ENCODE data around the gene EIF4ENIF1.

EIF4ENIF1 gene

DNA sequence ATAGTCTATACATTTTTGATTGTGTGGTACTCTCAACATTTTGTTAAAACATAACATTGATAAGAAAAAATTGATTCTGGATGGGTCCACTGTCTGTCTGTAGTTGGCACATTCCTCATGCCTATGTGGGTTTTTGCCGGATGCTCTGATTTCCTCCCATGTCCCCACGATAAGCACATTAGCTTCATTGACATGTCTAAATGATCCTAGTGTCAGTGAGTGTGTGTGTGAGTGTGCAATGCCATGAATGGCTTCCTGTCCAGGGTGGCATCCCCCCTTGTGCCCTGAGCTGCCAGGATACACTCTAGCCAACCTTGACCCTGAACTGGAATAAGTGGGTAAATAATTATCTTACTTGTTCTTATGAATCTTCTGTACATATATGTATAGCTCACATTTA is 12.1 kb upstream of the EIF4ENIF1 start:
- Histone ChIP-seq H3K27ac (ENCODE audit: low read depth, low read length) (no peak overlapping the region), H3K79me2 (ENCODE audit: insufficient read depth, low read length) (peaks cover 79% of the 10 kb centered on the region), H3K4me2 (ENCODE audit: low read depth, low read length, poor library complexity, severe bottlenecking) (no peak overlapping the region), H3K4me3 (ENCODE audit: insufficient read depth, low read length, poor library complexity, severe bottlenecking) (no peak overlapping the region), H2AFZ (ENCODE audit: low read depth, low read length, severe bottlenecking) (no peak overlapping the region), H3K9me2 (replicated peaks; ENCODE audit: insufficient read depth, low read length) (no peaks in the 10 kb centered on the region), H3F3A (ENCODE audit: insufficient read depth) (no peaks in the 10 kb centered on the region; the same call in 1 of the 2 replicates), H3K9me3 (ENCODE audit: insufficient read depth, low read length) (no peaks in the 10 kb centered on the region), H4K20me1 (ENCODE audit: low read depth, low read length) (0 out of 2 replicates have a peak, but pooled peaks cover 3% of the 10 kb centered on the region), H3K27me3 (ENCODE audit: low read length) (no peaks in the 10 kb centered on the region), H3K36me3 (ENCODE audit: low read length) (no peaks in the 10 kb centered on the region), H3K9ac (ENCODE audit: low read length) (no peak overlapping the region)
- TF ChIP-seq, protein P1, sequence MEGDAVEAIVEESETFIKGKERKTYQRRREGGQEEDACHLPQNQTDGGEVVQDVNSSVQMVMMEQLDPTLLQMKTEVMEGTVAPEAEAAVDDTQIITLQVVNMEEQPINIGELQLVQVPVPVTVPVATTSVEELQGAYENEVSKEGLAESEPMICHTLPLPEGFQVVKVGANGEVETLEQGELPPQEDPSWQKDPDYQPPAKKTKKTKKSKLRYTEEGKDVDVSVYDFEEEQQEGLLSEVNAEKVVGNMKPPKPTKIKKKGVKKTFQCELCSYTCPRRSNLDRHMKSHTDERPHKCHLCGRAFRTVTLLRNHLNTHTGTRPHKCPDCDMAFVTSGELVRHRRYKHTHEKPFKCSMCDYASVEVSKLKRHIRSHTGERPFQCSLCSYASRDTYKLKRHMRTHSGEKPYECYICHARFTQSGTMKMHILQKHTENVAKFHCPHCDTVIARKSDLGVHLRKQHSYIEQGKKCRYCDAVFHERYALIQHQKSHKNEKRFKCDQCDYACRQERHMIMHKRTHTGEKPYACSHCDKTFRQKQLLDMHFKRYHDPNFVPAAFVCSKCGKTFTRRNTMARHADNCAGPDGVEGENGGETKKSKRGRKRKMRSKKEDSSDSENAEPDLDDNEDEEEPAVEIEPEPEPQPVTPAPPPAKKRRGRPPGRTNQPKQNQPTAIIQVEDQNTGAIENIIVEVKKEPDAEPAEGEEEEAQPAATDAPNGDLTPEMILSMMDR (IDR thresholded peaks at IDR 0.05; ENCODE audit: insufficient read depth, low read length, poor library complexity, severe bottlenecking), result no peak
- no peak for TF ChIP-seq EZH2phosphoT487 (conservative IDR thresholded peaks at IDR 0.05; ENCODE audit: low read length)

DNA sequence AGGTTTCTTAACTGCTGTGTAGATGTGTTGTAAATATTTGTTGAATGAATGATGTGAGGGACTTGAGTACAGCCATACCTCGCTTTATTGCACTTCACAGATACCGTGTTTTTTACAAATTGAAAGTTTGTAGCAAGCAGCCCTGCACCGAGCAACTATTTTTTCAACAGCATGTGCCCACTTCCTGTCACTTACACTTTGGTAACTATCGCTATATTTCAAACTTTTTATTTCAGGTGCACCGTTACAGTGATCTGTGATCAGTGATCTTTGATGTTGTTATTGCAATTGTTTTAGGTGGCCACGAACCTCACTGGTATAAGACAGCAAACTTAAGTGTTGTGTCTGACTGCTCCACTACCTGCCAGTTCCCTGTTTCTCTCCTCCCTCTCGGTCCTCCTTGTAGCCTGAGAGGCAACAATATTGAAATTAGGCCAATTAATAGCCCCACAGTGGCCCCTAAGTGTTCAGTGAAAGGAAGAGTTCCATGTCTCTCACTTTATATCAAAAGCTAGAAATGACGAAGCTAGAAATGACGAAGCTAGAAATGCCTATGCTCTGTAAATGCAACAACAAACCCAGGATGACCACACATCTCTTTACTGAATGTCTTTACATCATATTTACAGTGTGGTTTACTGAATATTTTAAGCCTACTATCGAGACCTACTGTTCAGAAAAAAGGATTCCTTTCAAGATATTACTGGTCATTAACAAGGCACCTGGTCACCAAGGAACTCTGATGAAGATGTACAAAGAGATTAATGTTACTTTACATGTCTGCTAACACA is 7.7 kb upstream of the EIF4ENIF1 start:
- H3F3A ChIP-seq (ENCODE audit: insufficient read depth), result peaks cover 34% of the 10 kb centered on the region
- peaks cover 48% of the 10 kb centered on the region for H3K79me2 ChIP-seq (ENCODE audit: insufficient read depth, low read length)
- peak overlapping the region; percentile 93 for H3K27ac ChIP-seq (ENCODE audit: low read depth, low read length)
- no peaks in the 10 kb centered on the region for H3K36me3 ChIP-seq (ENCODE audit: low read length)
- H3K9me3 ChIP-seq (ENCODE audit: insufficient read depth, low read length), result no peaks in the 10 kb centered on the region
- H4K20me1 ChIP-seq (ENCODE audit: low read depth, low read length), result no peaks in the 10 kb centered on the region
- peak overlapping the region; percentile 89 for H3K4me3 ChIP-seq (ENCODE audit: insufficient read depth, low read length, poor library complexity, severe bottlenecking)
- H3K27me3 ChIP-seq (ENCODE audit: low read length), result no peaks in the 10 kb centered on the region
- H2AFZ ChIP-seq (ENCODE audit: low read depth, low read length, severe bottlenecking), result peak overlapping the region; percentile 88
- TF ChIP-seq, protein P1 (IDR thresholded peaks at IDR 0.05; ENCODE audit: insufficient read depth, low read length, poor library complexity, severe bottlenecking), result no peak
- no peak for TF ChIP-seq EZH2phosphoT487 (conservative IDR thresholded peaks at IDR 0.05; ENCODE audit: low read length)
- H3K9me2 ChIP-seq (replicated peaks; ENCODE audit: insufficient read depth, low read length), result no peaks in the 10 kb centered on the region
- peak overlapping the region; percentile 75 for H3K9ac ChIP-seq (ENCODE audit: low read length)
- H3K4me2 ChIP-seq (ENCODE audit: low read depth, low read length, poor library complexity, severe bottlenecking), result peak overlapping the region; percentile 100

DNA sequence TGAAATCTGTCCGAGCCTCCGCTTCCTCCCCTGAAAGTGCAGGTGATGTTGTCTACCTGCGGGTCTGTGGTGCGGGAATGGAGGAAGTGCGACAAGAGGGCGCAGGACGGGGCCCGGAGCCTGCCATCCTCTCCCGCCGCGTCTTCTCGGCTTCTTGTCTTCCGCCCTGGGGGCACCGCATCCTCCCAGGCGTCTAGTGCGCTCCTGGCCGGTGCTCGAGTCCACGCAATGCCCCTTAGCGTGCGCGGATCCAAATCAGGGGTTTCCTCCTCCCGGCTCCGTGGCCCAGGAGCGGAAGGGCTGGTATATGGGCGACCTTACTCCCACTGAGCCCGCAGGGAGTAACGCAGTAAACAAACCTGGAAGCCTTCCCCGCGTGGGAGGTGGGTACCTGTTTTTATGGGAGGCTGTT is 7.1 kb upstream of the EIF4ENIF1 start:
- Histone ChIP-seq H3F3A (ENCODE audit: insufficient read depth) (peaks cover 40% of the 10 kb centered on the region), H3K9ac (ENCODE audit: low read length) (peak overlapping the region; percentile 75), H3K9me2 (replicated peaks; ENCODE audit: insufficient read depth, low read length) (no peaks in the 10 kb centered on the region), H3K79me2 (ENCODE audit: insufficient read depth, low read length) (peaks cover 42% of the 10 kb centered on the region), H3K36me3 (ENCODE audit: low read length) (no peaks in the 10 kb centered on the region), H3K27ac (ENCODE audit: low read depth, low read length) (peak overlapping the region; percentile 93), H3K27me3 (ENCODE audit: low read length) (no peaks in the 10 kb centered on the region), H3K4me2 (ENCODE audit: low read depth, low read length, poor library complexity, severe bottlenecking) (peak overlapping the region; percentile 100), H3K4me3 (ENCODE audit: insufficient read depth, low read length, poor library complexity, severe bottlenecking) (peak overlapping the region; percentile 89), H3K9me3 (ENCODE audit: insufficient read depth, low read length) (no peaks in the 10 kb centered on the region), H4K20me1 (ENCODE audit: low read depth, low read length) (no peaks in the 10 kb centered on the region), H2AFZ (ENCODE audit: low read depth, low read length, severe bottlenecking) (peak overlapping the region; percentile 88)
- TF ChIP-seq, protein P1 (IDR thresholded peaks at IDR 0.05; ENCODE audit: insufficient read depth, low read length, poor library complexity, severe bottlenecking), result no peak
- no peak for TF ChIP-seq EZH2phosphoT487 (conservative IDR thresholded peaks at IDR 0.05; ENCODE audit: low read length)

Data from SU-DHL-6 (cell line).